GM12878 (cell line): ENCODE measurements around the gene ZNF75A. TPM values are rescaled to one million over a fixed set of nuclear protein-coding genes. Genes with fewer than 3 reads are reported as not detected.

ENCODE experiments used
- ATAC-seq: fragments of 200-7000 bp; cut with Tn5 transposase; 3 replicates; pipeline ENCODE4 v1.9.1; 2020; ENCODE audit warnings: mild to moderate bottlenecking, moderate library complexity
- BruUV-seq: library from RNA; stranded (reverse); fragments of 400-500 nt; replicated peaks from 2 replicates; lab custom pipeline; 2021; lab: Mats Ljungman, UMichigan
- CTCF ChIA-PET: fragments of 300-600 bp; sonication (Branson Sonifier 250); formaldehyde crosslinking; extraction: SDS; loops from one replicate; lab custom pipeline; 2021; ENCODE audit warnings: inconsistent platforms; lab: Yijun Ruan, JAX
- POLR2A ChIA-PET: fragments of 350-600 bp; formaldehyde crosslinking; extraction: SDS; loops from one replicate; lab custom pipeline; 2021; ENCODE audit warnings: inconsistent platforms; lab: Charles Lee
- RAD21 ChIA-PET: fragments of 300-600 bp; sonication (Branson Sonifier 250); formaldehyde crosslinking; loops from one replicate; lab custom pipeline; 2023; ENCODE audit warnings: antibody characterized with exemption; ENCODE audit not compliant: unreplicated experiment; lab: Charles Lee
- SMC1A ChIA-PET: fragments of 300-600 bp; sonication (Branson Sonifier 250); formaldehyde crosslinking; loops from one replicate; lab custom pipeline; 2023; ENCODE audit not compliant: unreplicated experiment, uncharacterized antibody; lab: Charles Lee
- DNase-seq: peaks from one replicate; pipeline ENCODE4 v3.0.0-alpha.2; 2011; ENCODE audit warnings: low read depth, low spot score
- FAIRE-seq: peaks from 3 replicates; lab custom pipeline; 2011; peaks lifted over from hg19 to GRCh38; lab: Jason Lieb, UNC
- H2AFZ ChIP-seq: 2 replicates; pipeline ENCODE4 v1.6.0; 2011; ENCODE audit warnings: low read depth, low read length, control low read depth; ENCODE audit not compliant: control insufficient read depth
- H3K27ac ChIP-seq: 2 replicates; pipeline ENCODE4 v1.5.1; 2011; ENCODE audit warnings: control low read depth; ENCODE audit not compliant: control insufficient read depth, insufficient read depth
- H3K27me3 ChIP-seq, 2 experiments: replicated peaks in 1 of 2; 2 replicates each; pipeline versions ENCODE4 v1.6.0 to v1.6.1; 2011; ENCODE audit warnings: low read length in 1 of 2; ENCODE audit not compliant: control insufficient read depth in 2 of 2, insufficient read depth in 2 of 2
- H3K36me3 ChIP-seq, 2 experiments: 2 replicates each; pipeline ENCODE4 v1.5.1; 2011; ENCODE audit warnings: low read length in 1 of 2; ENCODE audit not compliant: control insufficient read depth in 2 of 2, insufficient read depth in 2 of 2
- H3K4me1 ChIP-seq: 2 replicates; pipeline ENCODE4 v1.6.1; 2011; ENCODE audit warnings: mild to moderate bottlenecking, low read length, moderate library complexity, mixed read lengths; ENCODE audit not compliant: control insufficient read depth, insufficient read depth
- H3K4me2 ChIP-seq: 2 replicates; pipeline ENCODE4 v1.6.0; 2011; ENCODE audit warnings: control low read depth; ENCODE audit not compliant: control insufficient read depth, insufficient read depth
- H3K4me3 ChIP-seq: fragments of 200-600 bp; sonication (generic); 2 replicates; pipeline ENCODE4 v1.5.1; 2016
- H3K79me2 ChIP-seq: 2 replicates; pipeline ENCODE4 v1.6.0; 2011; ENCODE audit warnings: low read length; ENCODE audit not compliant: control insufficient read depth, insufficient read depth
- H3K9ac ChIP-seq: 2 replicates; pipeline ENCODE4 v1.8.0; 2011; ENCODE audit warnings: low read length, control low read depth, mixed read lengths; ENCODE audit not compliant: control insufficient read depth, insufficient read depth
- H3K9me3 ChIP-seq: replicated peaks from 3 replicates; pipeline ENCODE4 v1.5.1; 2011; ENCODE audit warnings: mild to moderate bottlenecking, low read length; ENCODE audit not compliant: control insufficient read depth, insufficient read depth
- H4K20me1 ChIP-seq: 2 replicates; pipeline ENCODE4 v1.6.0; 2011; ENCODE audit not compliant: control insufficient read depth, insufficient read depth
- CBX5 ChIP-seq: sonication (generic); IDR thresholded peaks from 2 replicates; pipeline ENCODE4 v1.6.1; 2016; ENCODE audit warnings: low read depth, moderate library complexity, mild to moderate bottlenecking, inconsistent platforms
- CEBPB ChIP-seq, 2 experiments: fragments of 150-350 bp in 1 of 2; IDR thresholded peaks; 2 replicates each; pipeline ENCODE4 v1.6.1; 2012 to 2014; ENCODE audit warnings: low read depth in 2 of 2, low read length in 2 of 2, borderline replicate concordance in 1 of 2, inconsistent platforms in 1 of 2
- HDAC2 ChIP-seq: fragments of 200-600 bp; sonication (generic); IDR thresholded peaks from 2 replicates; pipeline ENCODE4 v1.6.1; 2017
- SIN3A ChIP-seq: IDR thresholded peaks from 2 replicates; pipeline ENCODE4 v1.6.1; 2012; ENCODE audit warnings: low read depth, low read length, improper control_type of control experiment
- WGBS: methylation state at CpG from one replicate; pipeline ENCODE4 v1.1.6; 2016; ENCODE audit warnings: low lambda C conversion rate; ENCODE audit not compliant: insufficient replicate concordance, insufficient coverage; ENCODE audit errors: missing lambda C conversion rate; 5-methylcytosine and 5-hydroxymethylcytosine counted together
- in situ Hi-C: fragments of 300-500 bp; cut with MboI; formaldehyde crosslinking; loops from 9 replicates; pipeline ENCODE4 v1.14.3; 2018; ENCODE audit warnings: mixed read lengths
- intact Hi-C: fragments of 100-400 bp; cut with micrococcal nuclease; formaldehyde crosslinking; loops from one replicate; pipeline ENCODE4 v1.14.2; 2022; ENCODE audit not compliant: unreplicated experiment
- polyA plus RNA-seq, 11 experiments: library from polyadenylated mRNA; depleted of rRNA in 4 of 11; unstranded in 6 of 11; stranded (reverse) in 5 of 11; fragments of >200 nt; fragmentation: Nextera tagmentation in 4 of 11; fragmentation: Illumina TruSeq in 1 of 11; extraction: Ambion mirVana in 4 of 11; extraction: Trizol in 1 of 11; gene quantifications; 1 replicate in 1 of 11; 2 replicates in 10 of 11; pipeline versions ENCODE4 v1.2.1 to v1.2.3, GENCODE V29; 2011 to 2016; ENCODE audit warnings: inconsistent platforms in 2 of 11, missing spikeins in 2 of 11, low read depth in 1 of 11
- total RNA-seq, 4 experiments: library from RNA; depleted of rRNA in 3 of 4; stranded (reverse); fragments of >200 nt in 3 of 4; fragmentation: Illumina TruSeq in 1 of 4; extraction: Trizol in 1 of 4; gene quantifications; 2 replicates each; pipeline versions ENCODE4 v1.2.1 to v1.2.3, GENCODE V29; 2013 to 2021

ZNF75A gene
- total and polyA plus RNA-seq, 10 of the 15 experiments (the other 5 are each of a cell fraction or from before 2014, with no cell fraction given): 7.4 to 21.2 (median 16.1) TPM

- no peaks in the 10 kb centered on the region for H3K27me3 ChIP-seq
- ATAC-seq (peak; percentile 55), DNase-seq (no peak), FAIRE-seq (no peak)
- in situ Hi-C loops: no loop called here
- H3K9ac ChIP-seq: peak overlapping the region; percentile 95
- ChIA-PET CTCF (interaction anchor here (0.9 to 1.6 kb wide), 7 partner anchors 16 to 219 kb away, joined by 3 to 4 read pairs (median 4); partner anchors contain the start of genes CLUAP1, ZNF174 and ZSCAN32), POLR2A (interaction anchor here (1.0 to 2.1 kb wide), 9 partner anchors 15 to 162 kb away, joined by 3 to 10 read pairs (median 4); partner anchors contain the start of genes NAA60, ZNF174, ZNF200 and ZNF597), RAD21 (interaction anchor here (0.9 to 1.4 kb wide), 5 partner anchors 12 to 161 kb away, joined by 3 to 5 read pairs (median 4); partner anchors contain the start of genes NAA60, ZNF174, ZNF597 and ZSCAN32), SMC1A (interaction anchor here (0.7 to 1.5 kb wide), 5 partner anchors 15 to 175 kb away, joined by 3 to 5 read pairs (median 4); partner anchors contain the start of gene ZNF200)
- H3K9me3 ChIP-seq: peaks cover 18% of the 10 kb centered on the region
- peak overlapping the region; percentile 91 for H2AFZ ChIP-seq
- no TSS peak for BruUV-seq
- H3K4me3 ChIP-seq: peak overlapping the region; percentile 91
- intact Hi-C loops: loop anchor here (5.0 to 10.0 kb wide), 2 partner anchors 90 to 123 kb away; partner anchors contain the start of genes ZNF174 and ZSCAN32
- H4K20me1 ChIP-seq: no peaks in the 10 kb centered on the region
- TF ChIP-seq HDAC2 (no peak), CBX5 (no peak), CEBPB (IDR thresholded peaks at IDR 0.05; ENCODE audit: borderline replicate concordance in 1 of 2, low read depth in 2 of 2, low read length in 2 of 2) (no peak), SIN3A (no peak)
- H3K4me1 ChIP-seq: peaks cover 10% of the 10 kb centered on the region; the same call in 1 of the 2 replicates
- peak overlapping the region; percentile 98 for H3K27ac ChIP-seq
- WGBS: 9% methylated on average over 25 of the region's 29 CpGs
- H3K4me2 ChIP-seq: peak overlapping the region; percentile 98
- peaks cover 31% of the 10 kb centered on the region for H3K79me2 ChIP-seq
- peaks cover 5 to 12% of the 10 kb centered on the region in 2 experiments; a peak in 3 of 4 replicates for H3K36me3 ChIP-seq
These were observed 23.1 kb upstream of the ZNF75A start for GRCh38 chr16:3282103-3282729.
